NCI-H2227 (cell line): Measurements from ENCODE around the gene IL18BP.

Source experiments
- DNase-seq: peaks from one replicate; lab custom pipeline; 2025; ENCODE audit not compliant: unreplicated experiment; lab: John Stamatoyannopoulos, UW

Gene IL18BP

GRCh38 chr11:72010529-72011233, 12.0 kb downstream of the IL18BP start:
- DNase-seq, result no peak

- no peak for DNase-seq
Observed at GRCh38 chr11:72012091-72012630, 13.5 kb downstream of the IL18BP start.

GRCh38 chr11:72012897-72013721, 14.4 kb downstream of the IL18BP start:
- DNase-seq, result peak; percentile 86

GRCh38 chr11:72013765-72014711, 15.3 kb downstream of the IL18BP start:
- DNase-seq, result no peak

GRCh38 chr11:72014761-72015320, 16.1 kb downstream of the IL18BP start:
- no peak for DNase-seq

- no peak for DNase-seq
Observed at GRCh38 chr11:72015511-72016061, 16.9 kb downstream of the IL18BP start.

GRCh38 chr11:72018171-72018570, 19.5 kb downstream of the IL18BP start:
- no peak for DNase-seq

GRCh38 chr11:72023335-72023734, 24.6 kb downstream of the IL18BP start:
- no peak for DNase-seq

GRCh38 chr11:72024069-72024754, 25.5 kb downstream of the IL18BP start:
- no peak for DNase-seq

- no peak for DNase-seq
Observed at GRCh38 chr11:72026090-72026489, 27.4 kb downstream of the IL18BP start.

- DNase-seq, result no peak
Observed at GRCh38 chr11:72030472-72031045, 31.9 kb downstream of the IL18BP start.

GRCh38 chr11:72036687-72037086, 38.0 kb downstream of the IL18BP start:
- DNase-seq, result no peak

GRCh38 chr11:72037554-72038311, 39.0 kb downstream of the IL18BP start:
- DNase-seq, result no peak

- no peak for DNase-seq
Observed at GRCh38 chr11:72038491-72038890, 39.8 kb downstream of the IL18BP start.

- peak; percentile 20 for DNase-seq
Observed at GRCh38 chr11:72039031-72039855, 40.5 kb downstream of the IL18BP start.

- DNase-seq, result no peak
Observed at GRCh38 chr11:72039856-72040401, 41.2 kb downstream of the IL18BP start.
